LNCaP clone FGC (cell line): ENCODE measurements around the gene HS2ST1.

Source experiments
- DNase-seq: peaks from one replicate; pipeline ENCODE4 v3.0.0-alpha.2; 2011; ENCODE audit warnings: low read depth
- H3K4me3 ChIP-seq: 2 replicates; pipeline ENCODE4 v1.5.1; 2011; ENCODE audit warnings: mild to moderate bottlenecking, low read depth, low read length, control low read depth
- CTCF ChIP-seq: IDR thresholded peaks from 2 replicates; pipeline ENCODE4 v1.5.1; 2012; ENCODE audit warnings: mild to moderate bottlenecking; ENCODE audit not compliant: control insufficient read depth, insufficient read depth; ENCODE audit errors: extremely low read depth

HS2ST1 gene

GRCh38 chr1:87143413-87144135, 229.1 kb downstream of the HS2ST1 start:
- no peak overlapping the region for H3K4me3 ChIP-seq
- DNase-seq: no peak
- no peak for TF ChIP-seq CTCF

DNA sequence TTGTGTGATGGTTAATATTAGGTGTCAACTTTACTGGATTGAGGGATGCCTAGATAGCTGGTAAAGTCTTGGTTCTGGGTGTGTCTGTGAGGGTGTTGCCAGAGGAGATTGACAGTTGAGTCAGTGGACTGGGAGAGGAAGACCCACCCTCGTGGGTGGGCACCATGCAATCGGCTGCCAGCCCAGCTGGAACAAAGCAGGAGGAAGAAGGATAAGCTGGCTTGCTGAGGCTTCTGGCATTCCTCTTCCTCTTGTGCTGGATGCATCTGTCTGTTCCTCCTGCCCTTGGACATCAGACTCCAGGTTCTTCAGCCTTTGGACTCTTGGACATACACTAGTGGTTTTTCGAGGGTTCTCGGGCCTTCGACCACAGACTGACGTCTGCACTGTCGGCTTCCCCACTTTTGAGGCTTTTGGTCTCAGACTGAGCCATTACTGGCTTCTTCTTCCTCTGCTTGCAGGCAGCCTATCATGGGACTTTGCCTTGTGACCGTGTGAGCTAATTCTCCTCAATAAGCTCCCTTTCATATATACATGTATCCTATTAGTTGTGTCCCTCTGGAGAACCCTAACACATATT, 230.0 kb downstream of the HS2ST1 start:
- H3K4me3 ChIP-seq: no peak overlapping the region
- no peak for TF ChIP-seq CTCF
- no peak for DNase-seq

GRCh38 chr1:87144981-87145380, 230.5 kb downstream of the HS2ST1 start:
- no peak overlapping the region for H3K4me3 ChIP-seq
- no peak for DNase-seq
- TF ChIP-seq CTCF: no peak

GRCh38 chr1:87146538-87146937, 232.1 kb downstream of the HS2ST1 start:
- no peak overlapping the region for H3K4me3 ChIP-seq
- no peak for TF ChIP-seq CTCF
- DNase-seq: no peak

GRCh38 chr1:87146986-87147385, 232.6 kb downstream of the HS2ST1 start:
- TF ChIP-seq CTCF: no peak

DNA sequence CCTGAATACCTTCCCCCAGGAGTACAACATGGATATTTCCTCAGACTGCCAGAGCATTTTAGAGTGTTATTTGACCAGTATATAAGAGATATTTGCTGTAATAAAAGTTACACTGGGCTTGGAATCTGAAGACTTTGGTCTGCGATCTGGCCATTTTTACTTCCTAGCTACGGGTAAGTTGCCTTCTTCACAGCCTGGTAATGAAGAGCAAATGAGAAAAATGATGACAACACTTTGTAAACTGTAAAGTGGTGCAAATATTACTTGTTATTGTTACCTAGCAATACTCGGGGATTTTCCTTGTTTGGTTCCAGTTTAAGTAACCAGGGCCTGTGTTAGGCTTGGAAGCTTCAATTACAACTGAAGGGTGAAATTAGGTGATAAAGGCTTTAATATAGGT, 233.4 kb downstream of the HS2ST1 start:
- H3K4me3 ChIP-seq: no peak overlapping the region
- no peak for TF ChIP-seq CTCF
- no peak for DNase-seq

More at GRCh38 chr1:87146986-87147385, 232.6 kb downstream of the HS2ST1 start:
- no peak overlapping the region for H3K4me3 ChIP-seq
- DNase-seq: no peak

DNA sequence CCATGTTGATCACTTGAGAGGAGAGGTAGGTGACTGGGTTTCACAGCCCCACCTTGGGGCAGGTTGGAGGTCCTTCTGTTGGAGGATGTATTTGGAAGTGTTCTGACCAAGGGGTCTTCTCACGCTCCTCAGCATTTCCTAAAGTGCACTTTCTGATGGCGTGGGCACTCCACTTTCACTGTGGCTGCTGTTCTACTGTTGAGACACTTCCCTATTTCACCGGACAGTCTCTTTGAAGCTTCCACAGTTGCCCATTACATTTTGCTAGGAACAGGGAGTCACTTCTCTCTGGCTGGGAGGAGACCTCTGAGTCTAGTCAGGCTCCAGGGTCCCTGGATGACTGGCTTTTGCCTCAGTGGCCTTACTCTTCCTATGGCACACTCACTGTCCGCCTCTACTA, 234.2 kb downstream of the HS2ST1 start:
- DNase-seq: no peak
- no peak for TF ChIP-seq CTCF
- no peak overlapping the region for H3K4me3 ChIP-seq
